ENCODE results near the gene SNTG2. TPM values are rescaled to one million over a fixed set of nuclear protein-coding genes. Genes with fewer than 3 reads are reported as not detected.

The SNTG2 gene
- total RNA-seq, 2 donors from 2014 or later = 4.1 to 11.9 TPM

DNA sequence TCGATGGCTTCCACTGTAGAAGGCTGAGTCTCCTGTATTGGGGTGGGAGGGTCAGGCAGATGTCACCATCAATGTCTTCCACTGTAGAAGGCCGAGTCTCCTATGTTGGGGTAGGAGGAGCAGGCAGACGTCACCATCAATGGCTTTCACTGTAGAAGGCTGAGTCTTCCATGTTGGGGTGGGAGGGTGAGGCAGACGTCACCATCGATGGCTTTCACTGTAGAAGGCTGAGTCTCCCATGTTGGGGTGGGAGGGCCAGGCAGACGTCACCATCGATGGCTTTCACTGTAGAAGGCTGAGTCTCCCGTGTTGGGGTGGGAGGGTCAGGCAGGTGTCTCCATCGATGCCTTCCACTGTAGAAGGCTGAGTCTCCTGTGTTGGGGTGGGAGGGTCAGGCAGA, 345.1 kb downstream of the SNTG2 start:
- Mint-ChIP-seq H3K27ac (no peak overlapping the region), H3K36me3 (ENCODE audit: low read depth) (no peaks in the 10 kb centered on the region), H3K9me3 (no peaks in the 10 kb centered on the region), H3K4me3 (no peak overlapping the region), H3K27me3 (ENCODE audit: insufficient read depth) (peaks cover 1% of the 10 kb centered on the region), H3K4me1 (no peaks in the 10 kb centered on the region)
- WGBS, 2 experiments (ENCODE audit: insufficient coverage in 1 of 2, insufficient read length in 1 of 2) = 94 to 95% methylated on average over 6 to 9 of the region's 9 CpGs
- no peak for DNase-seq
- TF ChIP-seq, protein P1, sequence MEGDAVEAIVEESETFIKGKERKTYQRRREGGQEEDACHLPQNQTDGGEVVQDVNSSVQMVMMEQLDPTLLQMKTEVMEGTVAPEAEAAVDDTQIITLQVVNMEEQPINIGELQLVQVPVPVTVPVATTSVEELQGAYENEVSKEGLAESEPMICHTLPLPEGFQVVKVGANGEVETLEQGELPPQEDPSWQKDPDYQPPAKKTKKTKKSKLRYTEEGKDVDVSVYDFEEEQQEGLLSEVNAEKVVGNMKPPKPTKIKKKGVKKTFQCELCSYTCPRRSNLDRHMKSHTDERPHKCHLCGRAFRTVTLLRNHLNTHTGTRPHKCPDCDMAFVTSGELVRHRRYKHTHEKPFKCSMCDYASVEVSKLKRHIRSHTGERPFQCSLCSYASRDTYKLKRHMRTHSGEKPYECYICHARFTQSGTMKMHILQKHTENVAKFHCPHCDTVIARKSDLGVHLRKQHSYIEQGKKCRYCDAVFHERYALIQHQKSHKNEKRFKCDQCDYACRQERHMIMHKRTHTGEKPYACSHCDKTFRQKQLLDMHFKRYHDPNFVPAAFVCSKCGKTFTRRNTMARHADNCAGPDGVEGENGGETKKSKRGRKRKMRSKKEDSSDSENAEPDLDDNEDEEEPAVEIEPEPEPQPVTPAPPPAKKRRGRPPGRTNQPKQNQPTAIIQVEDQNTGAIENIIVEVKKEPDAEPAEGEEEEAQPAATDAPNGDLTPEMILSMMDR (conservative IDR thresholded peaks at IDR 0.05) = no peak
- Histone ChIP-seq H3K27ac (ENCODE audit: low read depth, low read length) (no peak overlapping the region), H3K4me3 (ENCODE audit: low read length) (no peak overlapping the region), H3K9ac (ENCODE audit: extremely low read depth, low read length, poor library complexity, severe bottlenecking) (no peak overlapping the region), H3K4me1 (ENCODE audit: control insufficient read depth, insufficient read depth, low read length) (no peaks in the 10 kb centered on the region), H3K36me3 (ENCODE audit: control insufficient read depth, insufficient read depth, low read length) (no peaks in the 10 kb centered on the region), H3K9me3 (ENCODE audit: control insufficient read depth, low read length) (no peaks in the 10 kb centered on the region), H3K27me3 (ENCODE audit: control insufficient read depth, insufficient read depth, low read length, poor library complexity, severe bottlenecking) (no peaks in the 10 kb centered on the region)

DNA sequence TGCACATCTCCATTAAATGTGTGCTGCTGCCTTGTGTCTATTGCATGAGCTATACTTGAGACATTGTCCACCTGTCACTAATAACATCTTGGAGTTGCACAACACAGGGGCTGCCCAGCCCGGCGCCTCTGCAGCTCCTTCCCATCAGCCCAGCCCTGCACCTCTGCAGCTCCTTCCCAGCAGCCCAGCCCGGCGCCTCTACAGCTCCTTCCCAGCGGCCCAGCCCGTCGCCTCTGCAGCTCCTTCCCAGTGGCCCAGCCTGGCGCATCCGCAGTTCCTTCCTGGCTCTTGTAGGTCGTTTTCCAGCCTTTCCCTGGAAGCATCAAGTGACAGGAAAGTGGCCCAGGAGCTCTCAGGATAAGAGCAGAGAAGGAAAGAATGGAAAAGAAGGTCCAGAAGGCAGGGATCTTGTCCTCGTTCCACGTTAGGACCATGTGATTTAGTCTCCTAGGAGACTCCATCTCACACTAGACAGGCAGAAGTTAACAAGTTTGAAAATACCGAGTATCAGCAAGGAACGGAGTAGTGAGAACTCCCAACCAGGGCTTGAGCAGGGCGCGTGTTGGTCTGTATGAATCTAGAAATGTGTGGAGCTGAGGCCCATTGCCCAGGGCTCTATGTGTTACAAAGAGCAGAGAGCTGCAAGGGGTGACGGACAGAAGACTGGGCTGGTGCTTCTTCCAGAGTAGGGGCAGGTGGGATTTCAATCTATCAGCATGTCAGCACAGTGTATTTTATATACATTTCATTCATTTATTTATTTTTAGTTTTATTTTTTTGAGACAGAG, 346.9 kb downstream of the SNTG2 start:
- H3K27ac ChIP-seq (ENCODE audit: low read depth, low read length) = no peak overlapping the region
- no peak overlapping the region for H3K4me3 ChIP-seq (ENCODE audit: low read length)
- no peak overlapping the region for H3K9ac ChIP-seq (ENCODE audit: extremely low read depth, low read length, poor library complexity, severe bottlenecking)
- WGBS, 2 experiments (ENCODE audit: insufficient coverage in 1 of 2, insufficient read length in 1 of 2) = 87 to 100% methylated on average over 10 to 17 of the region's 17 CpGs
- Mint-ChIP-seq H3K4me1 (no peaks in the 10 kb centered on the region), H3K27ac (no peak overlapping the region), H3K4me3 (no peak overlapping the region), H3K36me3 (ENCODE audit: low read depth) (no peaks in the 10 kb centered on the region), H3K9me3 (no peaks in the 10 kb centered on the region), H3K27me3 (ENCODE audit: insufficient read depth) (peaks cover 1% of the 10 kb centered on the region)
- TF ChIP-seq, protein P1 (conservative IDR thresholded peaks at IDR 0.05) = no peak
- H3K4me1 ChIP-seq (ENCODE audit: control insufficient read depth, insufficient read depth, low read length) = no peaks in the 10 kb centered on the region
- H3K36me3 ChIP-seq (ENCODE audit: control insufficient read depth, insufficient read depth, low read length) = no peaks in the 10 kb centered on the region
- H3K27me3 ChIP-seq (ENCODE audit: control insufficient read depth, insufficient read depth, low read length, poor library complexity, severe bottlenecking) = no peaks in the 10 kb centered on the region
- DNase-seq = no peak
- no peaks in the 10 kb centered on the region for H3K9me3 ChIP-seq (ENCODE audit: control insufficient read depth, low read length)

DNA sequence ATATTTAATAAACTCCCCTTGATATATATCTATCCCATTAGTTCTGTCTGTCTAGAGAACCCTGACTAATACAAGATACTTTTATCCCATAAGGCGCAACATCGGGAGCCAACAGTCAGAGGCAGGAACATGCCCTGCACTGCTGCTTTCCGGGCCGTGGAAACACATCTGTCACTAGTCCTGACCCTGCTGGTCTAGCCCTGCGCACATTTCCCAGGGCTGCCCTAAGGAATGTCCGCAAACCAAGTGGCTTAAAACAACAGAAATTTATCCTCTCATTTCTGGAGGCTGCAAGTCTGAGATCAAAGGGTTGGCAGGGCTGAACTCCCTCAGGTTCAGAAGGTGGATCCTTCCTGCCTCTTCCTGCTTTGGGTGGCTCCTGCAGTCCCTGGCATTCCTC, 348.4 kb downstream of the SNTG2 start:
- Mint-ChIP-seq H3K27me3 (ENCODE audit: insufficient read depth) (peaks cover 1% of the 10 kb centered on the region), H3K36me3 (ENCODE audit: low read depth) (no peaks in the 10 kb centered on the region), H3K4me1 (no peaks in the 10 kb centered on the region), H3K4me3 (no peak overlapping the region), H3K27ac (no peak overlapping the region), H3K9me3 (no peaks in the 10 kb centered on the region)
- Histone ChIP-seq H3K36me3 (ENCODE audit: control insufficient read depth, insufficient read depth, low read length) (no peaks in the 10 kb centered on the region), H3K4me1 (ENCODE audit: control insufficient read depth, insufficient read depth, low read length) (no peaks in the 10 kb centered on the region), H3K27me3 (ENCODE audit: control insufficient read depth, insufficient read depth, low read length, poor library complexity, severe bottlenecking) (no peaks in the 10 kb centered on the region), H3K27ac (ENCODE audit: low read depth, low read length) (no peak overlapping the region), H3K9ac (ENCODE audit: extremely low read depth, low read length, poor library complexity, severe bottlenecking) (no peak overlapping the region), H3K9me3 (ENCODE audit: control insufficient read depth, low read length) (no peaks in the 10 kb centered on the region), H3K4me3 (ENCODE audit: low read length) (no peak overlapping the region)
- no peak for DNase-seq
- 90 to 93% methylated on average over 6 of the region's 6 CpGs for WGBS, 2 experiments (ENCODE audit: insufficient coverage in 1 of 2, insufficient read length in 1 of 2)
- TF ChIP-seq, protein P1 (conservative IDR thresholded peaks at IDR 0.05) = no peak

Data from endodermal cell (in vitro differentiated cells).